ENCODE measurements around the gene KRTAP10-10. TPM values are rescaled to one million over a fixed set of nuclear protein-coding genes. Genes with fewer than 3 reads are reported as not detected.

Gene KRTAP10-10
- total RNA-seq, 4 donors from 2014 or later = not detected

DNA sequence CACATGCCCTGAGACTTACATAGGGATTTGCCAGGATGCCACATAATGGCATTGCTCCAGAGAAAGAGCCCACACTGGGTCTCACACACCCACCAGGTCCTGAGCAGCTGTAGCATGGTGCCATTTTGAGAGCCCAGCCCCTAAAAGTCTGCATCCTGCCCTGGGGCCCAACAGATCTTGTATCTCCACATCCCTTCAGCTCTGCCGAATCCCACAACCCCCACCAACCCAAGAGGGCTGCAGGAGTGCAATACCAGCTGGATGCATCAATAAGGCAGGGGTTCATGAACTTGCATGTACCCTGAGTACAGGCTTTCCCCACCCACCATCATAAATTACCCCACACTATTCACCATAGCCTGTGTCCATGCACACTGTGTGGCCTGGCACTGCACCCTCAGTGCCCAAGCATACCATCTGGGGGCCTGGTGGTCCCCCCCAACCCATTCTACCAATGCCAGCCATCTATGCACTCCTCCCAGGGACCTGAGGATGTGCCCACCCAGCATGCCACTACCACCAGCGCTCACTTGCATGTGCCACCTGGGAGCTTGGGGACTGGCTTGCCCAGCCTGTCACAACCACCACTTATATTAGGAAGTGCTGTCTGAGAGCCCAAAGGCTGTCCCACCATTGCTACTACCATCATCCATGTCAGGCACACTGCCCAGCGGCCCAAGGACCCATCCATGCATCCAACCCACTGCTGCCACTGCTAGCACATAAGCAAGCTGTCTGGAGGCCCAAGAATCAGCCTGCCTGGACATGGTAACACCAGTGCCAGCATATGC is 33.7 kb downstream of the KRTAP10-10 start:
- H3K4me1 ChIP-seq = no peaks in the 10 kb centered on the region
- no peaks in the 10 kb centered on the region for H3K27me3 ChIP-seq
- no peak for TF ChIP-seq CTCF (IDR thresholded peaks at IDR 0.05)
- no peak for TF ChIP-seq POLR2A (IDR thresholded peaks at IDR 0.05)
- DNase-seq = no peak
- H3K4me3 ChIP-seq = no peak overlapping the region
- no peak overlapping the region for H3K27ac ChIP-seq
- H3K36me3 ChIP-seq = no peaks in the 10 kb centered on the region
- peaks cover 0 to 15% (median 5%) of the 10 kb centered on the region in 4 donors for H3K9me3 ChIP-seq

DNA sequence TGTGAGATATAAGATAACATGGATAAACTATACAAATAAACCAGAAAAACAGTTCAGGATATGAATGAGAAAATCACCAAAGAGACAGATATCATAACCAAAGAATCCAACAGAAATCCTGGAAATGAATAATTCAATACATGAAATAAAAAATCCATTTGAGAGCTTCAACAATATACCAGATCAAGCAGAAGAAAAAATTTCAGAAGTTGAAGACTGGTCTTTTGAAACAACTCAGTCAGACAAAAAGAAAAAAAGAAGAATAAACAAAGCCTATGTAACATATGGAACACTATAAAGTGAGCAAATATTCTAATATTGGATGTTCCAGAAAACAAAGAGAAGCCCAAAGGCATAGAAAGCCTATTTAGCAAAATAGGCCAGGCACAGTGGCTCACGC is 34.8 kb downstream of the KRTAP10-10 start:
- Histone ChIP-seq H3K36me3 (no peaks in the 10 kb centered on the region), H3K27me3 (no peaks in the 10 kb centered on the region), H3K27ac (no peak overlapping the region), H3K4me3 (no peak overlapping the region), H3K9me3 (peaks cover 0 to 15% (median 5%) of the 10 kb centered on the region in 4 donors), H3K4me1 (no peaks in the 10 kb centered on the region)
- TF ChIP-seq CTCF (IDR thresholded peaks at IDR 0.05) (no peak), POLR2A (IDR thresholded peaks at IDR 0.05) (no peak)
- DNase-seq = no peak

GRCh38 chr21:44677881-44678280 is 40.7 kb downstream of the KRTAP10-10 start:
- H3K27me3 ChIP-seq = no peaks in the 10 kb centered on the region
- H3K4me3 ChIP-seq = no peak overlapping the region
- no peak for DNase-seq
- TF ChIP-seq POLR2A (IDR thresholded peaks at IDR 0.05) (no peak), CTCF (IDR thresholded peaks at IDR 0.05) (no peak)
- no peaks in the 10 kb centered on the region for H3K36me3 ChIP-seq
- H3K4me1 ChIP-seq = no peaks in the 10 kb centered on the region
- H3K27ac ChIP-seq = no peak overlapping the region
- H3K9me3 ChIP-seq = no peaks in the 10 kb centered on the region

DNA sequence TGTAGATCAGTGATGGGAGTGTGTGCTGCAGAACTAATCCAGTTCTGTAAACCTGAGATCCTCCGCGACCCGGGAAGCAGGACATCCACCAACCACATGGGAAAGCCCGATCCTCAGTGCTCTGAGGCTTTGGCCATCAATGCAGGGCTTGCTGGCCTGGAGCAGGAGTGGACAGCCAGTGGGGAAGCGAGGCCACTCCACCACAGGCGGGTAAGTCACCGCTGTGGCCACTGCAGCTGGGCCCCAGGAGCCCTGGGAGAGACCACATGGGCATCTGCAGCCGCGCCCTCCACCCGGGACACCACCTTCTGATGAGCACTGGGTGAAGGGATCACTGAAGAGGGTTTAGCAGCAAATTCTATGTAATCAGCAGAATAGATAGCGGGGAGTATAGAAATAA is 44.0 kb downstream of the KRTAP10-10 start:
- no peaks in the 10 kb centered on the region for H3K9me3 ChIP-seq
- no peak overlapping the region for H3K4me3 ChIP-seq
- TF ChIP-seq CTCF (IDR thresholded peaks at IDR 0.05) = no peak
- no peak for TF ChIP-seq POLR2A (IDR thresholded peaks at IDR 0.05)
- no peaks in the 10 kb centered on the region for H3K4me1 ChIP-seq
- no peaks in the 10 kb centered on the region for H3K27me3 ChIP-seq
- no peak for DNase-seq
- no peaks in the 10 kb centered on the region for H3K36me3 ChIP-seq
- H3K27ac ChIP-seq = no peak overlapping the region

DNA sequence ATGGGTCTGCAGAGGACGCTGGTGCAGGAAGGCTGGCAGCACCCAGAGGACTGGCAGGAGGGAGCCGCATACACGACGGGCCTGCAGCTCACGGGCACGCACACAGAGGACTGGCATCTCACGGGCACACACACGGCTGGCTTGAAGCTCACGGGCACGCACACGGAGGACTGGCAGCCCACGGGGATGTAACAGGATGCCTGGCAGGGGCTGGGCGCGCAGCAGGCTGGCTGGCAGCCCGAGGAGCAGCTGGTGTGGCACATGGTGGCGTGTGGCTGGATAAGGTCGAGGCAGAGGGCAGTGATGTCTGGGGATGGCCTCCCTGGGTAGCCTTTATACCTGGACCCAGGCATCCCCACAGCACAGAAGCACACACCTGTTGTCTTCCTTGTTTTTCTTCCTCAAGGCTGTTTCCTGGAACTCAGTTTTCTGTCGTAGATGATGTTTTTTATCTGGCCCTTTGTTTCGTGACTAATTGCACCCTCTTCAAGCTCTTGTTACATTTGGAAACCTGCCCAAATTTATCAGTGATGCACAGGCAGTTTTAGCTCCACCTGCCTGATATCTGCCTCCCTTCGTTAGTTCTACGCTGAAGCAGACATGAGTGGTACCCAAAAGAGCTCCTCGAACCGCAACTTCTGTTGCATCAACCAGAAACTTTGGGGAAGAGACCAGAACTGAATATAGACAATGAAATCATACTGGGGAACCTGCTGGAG is 44.9 kb downstream of the KRTAP10-10 start, which contains the start of gene KRTAP12-1:
TSS of gene KRTAP12-1 (minus strand) at position 303 of the 719 bp plus-strand sequence. CDS start at position 263, 40 bp downstream.
- Histone ChIP-seq H3K4me3 (no peak within 1 kb of the TSS), H3K4me1 (no peaks in the 10 kb centered on the region), H3K36me3 (no peaks in the 10 kb centered on the region), H3K27ac (no peak within 1 kb of the TSS), H3K27me3 (no peaks in the 10 kb centered on the region), H3K9me3 (no peaks in the 10 kb centered on the region)
- no peak for DNase-seq
- TF ChIP-seq CTCF (IDR thresholded peaks at IDR 0.05) (no peak), POLR2A (IDR thresholded peaks at IDR 0.05) (no peak)
